ES-I3 (cell line): ENCODE results near the gene KRTAP6-2.

Experiments used
- H3K36me3 ChIP-seq: 2 replicates; pipeline ENCODE4 v1.6.1; 2013; ENCODE audit warnings: mild to moderate bottlenecking, low read length, control low read depth, moderate library complexity; ENCODE audit not compliant: insufficient read depth
- H3K4me1 ChIP-seq: 2 replicates; pipeline ENCODE4 v1.6.1; 2013; ENCODE audit warnings: mild to moderate bottlenecking, control low read depth, low read length; ENCODE audit not compliant: insufficient read depth
- H3K9ac ChIP-seq: 2 replicates; pipeline ENCODE4 v1.6.1; 2013; ENCODE audit warnings: low read depth, mild to moderate bottlenecking, low read length, moderate library complexity
- H3K9me3 ChIP-seq: 2 replicates; pipeline ENCODE4 v1.6.1; 2013; ENCODE audit warnings: mild to moderate bottlenecking, low read length, moderate library complexity; ENCODE audit not compliant: control insufficient read depth, insufficient read depth

The KRTAP6-2 gene

GRCh38 chr21:30605968-30606367, 7.3 kb upstream of the KRTAP6-2 start:
- Histone ChIP-seq H3K36me3 (no peaks in the 10 kb centered on the region), H3K9ac (no peak overlapping the region), H3K4me1 (no peaks in the 10 kb centered on the region), H3K9me3 (no peaks in the 10 kb centered on the region)

DNA sequence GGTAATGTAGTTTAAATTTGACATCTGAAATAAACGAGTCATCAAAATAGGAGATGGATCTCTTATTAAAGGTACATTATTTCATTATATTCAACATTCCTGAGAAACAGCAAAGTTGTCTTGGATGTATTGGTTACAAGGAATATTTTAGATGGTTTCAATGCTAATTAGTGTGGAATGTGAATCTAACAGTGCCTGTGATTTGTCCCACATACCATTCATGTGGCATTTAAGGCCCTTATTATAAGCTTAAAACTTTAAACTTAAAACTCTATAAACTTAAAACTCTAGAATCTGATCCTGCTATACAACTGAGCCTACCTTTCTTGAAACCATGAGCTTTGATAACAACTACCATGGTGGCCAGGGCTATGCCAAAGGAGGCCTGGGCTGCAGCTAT, 2.1 kb upstream of the KRTAP6-2 start, which contains the start of gene KRTAP22-1:
Gene KRTAP22-1 (plus strand): TSS at position 301 of the 400 bp plus-strand sequence.
- no peaks in the 10 kb centered on the region for H3K9me3 ChIP-seq
- no peaks in the 10 kb centered on the region for H3K36me3 ChIP-seq
- no peak within 1 kb of the TSS for H3K9ac ChIP-seq
- no peaks in the 10 kb centered on the region for H3K4me1 ChIP-seq

GRCh38 chr21:30592140-30592539, 6.6 kb downstream of the KRTAP6-2 start, which contains the start of gene KRTAP6-3:
Gene KRTAP6-3, plus strand, starts transcription at chr21:30592440. Its CDS starts 6 bp downstream, at chr21:30592446.
- H3K9me3 ChIP-seq = no peaks in the 10 kb centered on the region
- no peaks in the 10 kb centered on the region for H3K36me3 ChIP-seq
- no peaks in the 10 kb centered on the region for H3K4me1 ChIP-seq
- no peak within 1 kb of the TSS for H3K9ac ChIP-seq

DNA sequence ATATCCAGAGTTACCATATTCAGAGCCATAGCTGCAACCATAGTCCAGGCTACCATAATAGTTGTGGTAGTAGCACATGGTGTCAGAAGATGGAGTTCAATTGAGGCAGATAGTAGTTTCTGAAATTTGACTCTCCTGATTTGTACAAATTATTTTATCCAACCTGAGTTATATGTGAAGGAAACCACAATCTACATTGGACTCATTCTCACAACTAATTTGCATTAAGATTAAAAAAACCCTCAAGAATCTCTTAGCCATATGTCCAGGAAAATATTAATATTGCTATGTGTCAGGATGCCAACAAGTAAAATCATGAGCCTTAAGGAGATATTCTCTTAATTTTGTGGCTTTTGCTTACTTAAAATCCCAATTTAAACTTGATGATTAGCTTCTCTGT, 8.4 kb downstream of the KRTAP6-2 start, which contains the start of gene KRTAP22-2:
Gene KRTAP22-2 (minus strand): TSS at position 101 of the 400 bp plus-strand sequence.
- no peak within 1 kb of the TSS for H3K9ac ChIP-seq
- no peaks in the 10 kb centered on the region for H3K36me3 ChIP-seq
- H3K9me3 ChIP-seq = no peaks in the 10 kb centered on the region
- H3K4me1 ChIP-seq = no peaks in the 10 kb centered on the region

DNA sequence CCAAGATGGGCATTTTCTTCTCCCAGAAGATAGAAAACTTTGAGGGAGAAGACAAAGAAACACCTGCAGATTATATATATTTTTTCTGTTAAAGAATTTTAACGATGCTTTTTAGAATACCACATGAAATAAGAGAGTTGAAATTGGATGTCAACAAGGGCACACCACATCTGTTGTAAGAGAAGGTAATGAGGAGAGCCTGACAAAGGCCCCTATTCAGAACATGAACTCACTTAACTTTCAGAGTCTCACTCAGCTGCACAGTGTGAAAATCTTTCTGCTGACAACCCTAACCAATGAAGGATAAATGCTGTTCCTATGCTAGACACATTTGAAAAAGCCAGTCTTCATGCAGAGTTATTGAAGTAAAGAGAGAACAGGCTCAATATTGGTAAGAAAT, 15.8 kb downstream of the KRTAP6-2 start:
- Histone ChIP-seq H3K9me3 (no peaks in the 10 kb centered on the region), H3K9ac (no peak overlapping the region), H3K36me3 (no peaks in the 10 kb centered on the region), H3K4me1 (no peaks in the 10 kb centered on the region)

DNA sequence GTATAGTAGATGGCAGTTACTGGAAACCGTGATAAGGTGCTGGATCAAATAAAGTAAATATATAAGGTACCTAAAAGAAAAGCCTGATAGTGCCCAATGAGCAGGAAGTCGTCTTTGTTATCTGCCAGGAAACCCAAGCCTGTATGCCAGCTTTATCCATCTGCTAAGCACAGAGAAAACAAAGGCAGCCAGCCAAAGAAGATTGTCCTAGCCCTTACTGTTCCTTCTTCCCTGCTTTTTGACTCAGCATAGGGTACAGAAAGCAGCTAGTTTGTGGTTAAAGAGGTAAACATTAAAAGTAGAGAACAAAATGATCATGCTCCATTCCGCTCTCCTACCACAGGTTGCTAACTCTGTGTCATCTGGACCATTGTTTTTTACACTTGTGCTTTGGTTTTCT, 18.6 kb downstream of the KRTAP6-2 start:
- H3K9ac ChIP-seq = no peak overlapping the region
- H3K9me3 ChIP-seq = no peaks in the 10 kb centered on the region
- no peaks in the 10 kb centered on the region for H3K36me3 ChIP-seq
- H3K4me1 ChIP-seq = no peaks in the 10 kb centered on the region

DNA sequence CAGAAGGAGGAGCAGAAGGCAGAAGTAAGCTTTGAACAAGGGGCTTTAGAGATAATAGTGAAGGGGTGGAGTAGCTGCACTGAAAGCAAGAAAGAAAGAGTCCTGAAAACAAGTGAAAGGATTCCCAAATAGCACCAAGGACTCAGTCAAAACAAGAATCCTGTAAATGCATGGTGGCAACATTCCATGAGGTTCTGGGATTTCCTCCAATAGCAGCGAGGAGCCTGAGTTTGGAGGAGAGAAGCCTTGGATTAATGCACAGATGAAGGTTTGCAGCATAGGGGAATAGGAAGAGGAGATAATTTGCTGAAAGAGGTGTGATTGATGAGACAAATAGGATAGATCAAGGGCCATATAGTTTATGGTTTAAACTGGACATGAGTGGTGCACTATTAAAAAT, 19.4 kb downstream of the KRTAP6-2 start:
- Histone ChIP-seq H3K4me1 (no peaks in the 10 kb centered on the region), H3K36me3 (no peaks in the 10 kb centered on the region), H3K9me3 (no peaks in the 10 kb centered on the region)

GRCh38 chr21:30577766-30578165, 20.9 kb downstream of the KRTAP6-2 start:
- H3K9ac ChIP-seq = no peak overlapping the region
- no peaks in the 10 kb centered on the region for H3K4me1 ChIP-seq
- H3K9me3 ChIP-seq = no peaks in the 10 kb centered on the region; the same call in 1 of the 2 replicates

More for the DNA sequence above, 19.4 kb downstream of the KRTAP6-2 start:
- no peak overlapping the region for H3K9ac ChIP-seq

GRCh38 chr21:30567617-30568016, 31.1 kb downstream of the KRTAP6-2 start:
- H3K9ac ChIP-seq = no peak overlapping the region

More at GRCh38 chr21:30577766-30578165, 20.9 kb downstream of the KRTAP6-2 start:
- no peaks in the 10 kb centered on the region for H3K36me3 ChIP-seq

GRCh38 chr21:30563630-30564029, 35.1 kb downstream of the KRTAP6-2 start:
- H3K36me3 ChIP-seq = no peaks in the 10 kb centered on the region
- H3K9ac ChIP-seq = no peak overlapping the region
- H3K4me1 ChIP-seq = no peaks in the 10 kb centered on the region
- no peaks in the 10 kb centered on the region for H3K9me3 ChIP-seq

More at GRCh38 chr21:30567617-30568016, 31.1 kb downstream of the KRTAP6-2 start:
- Histone ChIP-seq H3K4me1 (no peaks in the 10 kb centered on the region), H3K36me3 (no peaks in the 10 kb centered on the region), H3K9me3 (no peaks in the 10 kb centered on the region)

- no peaks in the 10 kb centered on the region for H3K9me3 ChIP-seq
- no peaks in the 10 kb centered on the region for H3K4me1 ChIP-seq
- no peaks in the 10 kb centered on the region for H3K36me3 ChIP-seq
- no peak overlapping the region for H3K9ac ChIP-seq
Measured at GRCh38 chr21:30563072-30563471, 35.6 kb downstream of the KRTAP6-2 start.

DNA sequence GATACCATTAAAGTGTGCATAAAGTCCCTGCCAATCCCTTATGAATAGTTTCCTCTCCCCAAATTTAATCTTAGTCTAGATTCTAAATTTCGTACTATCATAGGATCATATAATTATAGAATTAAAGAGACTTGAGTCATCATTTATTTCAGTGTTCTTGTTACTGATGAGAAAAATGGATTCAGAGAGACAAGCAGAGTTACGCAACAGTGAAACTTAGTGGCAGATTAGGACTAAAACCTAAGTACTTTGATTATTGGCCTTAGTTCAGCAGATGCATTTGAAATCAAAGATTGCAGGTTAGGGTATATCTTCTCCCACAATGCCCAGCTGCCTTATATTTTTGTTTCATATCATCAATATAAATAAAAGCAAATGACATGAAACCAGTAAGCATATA, 36.7 kb downstream of the KRTAP6-2 start:
- Histone ChIP-seq H3K4me1 (no peaks in the 10 kb centered on the region), H3K36me3 (no peaks in the 10 kb centered on the region), H3K9ac (no peak overlapping the region), H3K9me3 (no peaks in the 10 kb centered on the region)

DNA sequence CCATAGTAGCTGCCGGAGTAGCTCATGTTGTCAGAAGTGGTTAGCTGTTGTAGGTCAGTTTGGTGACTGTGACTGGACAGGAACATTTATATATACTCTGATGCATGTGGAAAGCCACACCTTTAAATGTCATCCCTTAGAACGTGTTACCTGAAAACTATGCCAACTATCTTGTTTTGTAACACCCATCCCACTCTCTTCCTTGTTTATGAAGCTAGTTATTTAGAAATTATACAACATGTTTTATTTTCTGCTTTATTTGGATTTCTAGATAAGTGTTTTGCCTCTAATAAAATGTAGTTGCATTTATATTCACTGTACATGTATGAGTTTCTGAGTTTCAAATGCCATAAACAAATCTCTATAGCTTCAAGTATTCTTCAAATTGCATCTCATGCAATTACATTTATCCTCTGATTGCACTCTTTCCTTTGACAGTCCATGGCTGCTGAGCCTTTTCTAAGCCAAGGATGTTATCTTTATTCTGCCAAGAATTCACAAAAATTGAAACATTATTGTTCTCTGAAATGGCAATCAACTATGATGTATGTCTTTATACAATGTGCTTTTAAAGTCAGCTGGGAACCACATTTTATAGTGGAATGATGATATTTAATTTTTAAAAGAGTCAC, 37.3 kb downstream of the KRTAP6-2 start, which contains the start of gene KRTAP19-7:
Gene KRTAP19-7 (minus strand): TSS at position 51 of the 632 bp plus-strand sequence. CDS start 25 bp downstream, at position 26.
- H3K36me3 ChIP-seq = no peaks in the 10 kb centered on the region
- no peaks in the 10 kb centered on the region for H3K9me3 ChIP-seq
- H3K4me1 ChIP-seq = no peaks in the 10 kb centered on the region
- H3K9ac ChIP-seq = no peak within 1 kb of the TSS

DNA sequence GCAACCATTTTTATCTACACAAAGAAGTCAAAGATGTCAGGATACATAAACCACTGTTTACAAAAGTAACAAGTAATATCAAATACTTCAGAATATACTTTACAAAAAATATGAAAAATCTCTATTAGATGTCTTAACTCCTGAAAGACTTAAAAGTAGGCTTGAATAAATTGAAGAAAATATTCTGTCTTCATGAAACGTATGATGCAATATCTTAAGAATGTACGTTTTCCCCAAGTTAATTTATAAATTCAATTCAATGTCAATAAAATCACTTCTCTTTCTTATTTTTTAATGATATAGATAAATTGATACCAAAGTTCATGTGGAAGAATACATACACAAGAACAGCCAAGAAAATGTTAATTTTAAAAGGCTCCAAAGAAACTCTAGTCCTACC, 43.6 kb downstream of the KRTAP6-2 start:
- Histone ChIP-seq H3K9me3 (no peaks in the 10 kb centered on the region), H3K4me1 (no peaks in the 10 kb centered on the region), H3K9ac (no peak overlapping the region), H3K36me3 (no peaks in the 10 kb centered on the region)

DNA sequence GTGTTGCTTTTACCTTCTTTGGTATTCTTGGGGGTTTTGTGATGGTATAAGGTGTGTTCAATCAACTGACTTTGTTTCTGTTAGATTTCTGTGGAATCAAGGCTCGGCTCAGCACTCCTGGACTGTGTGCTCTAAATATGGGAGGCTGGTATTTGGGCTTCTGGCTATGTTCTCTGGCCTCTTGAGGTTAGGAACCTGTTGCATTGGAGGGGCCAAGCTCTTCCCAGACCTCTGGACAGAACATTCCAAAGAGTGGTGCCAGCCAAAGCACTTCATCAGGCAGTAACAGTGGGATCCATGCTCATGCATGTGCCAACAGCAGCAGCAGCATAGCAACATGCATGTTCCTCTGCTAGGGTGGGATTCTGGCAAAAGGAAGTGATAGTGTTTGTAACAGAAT, 45.9 kb downstream of the KRTAP6-2 start:
- no peak overlapping the region for H3K9ac ChIP-seq
- H3K36me3 ChIP-seq = no peaks in the 10 kb centered on the region
- H3K4me1 ChIP-seq = no peaks in the 10 kb centered on the region
- H3K9me3 ChIP-seq = no peaks in the 10 kb centered on the region
